ENCODE results near the gene VIPAS39.

DNA sequence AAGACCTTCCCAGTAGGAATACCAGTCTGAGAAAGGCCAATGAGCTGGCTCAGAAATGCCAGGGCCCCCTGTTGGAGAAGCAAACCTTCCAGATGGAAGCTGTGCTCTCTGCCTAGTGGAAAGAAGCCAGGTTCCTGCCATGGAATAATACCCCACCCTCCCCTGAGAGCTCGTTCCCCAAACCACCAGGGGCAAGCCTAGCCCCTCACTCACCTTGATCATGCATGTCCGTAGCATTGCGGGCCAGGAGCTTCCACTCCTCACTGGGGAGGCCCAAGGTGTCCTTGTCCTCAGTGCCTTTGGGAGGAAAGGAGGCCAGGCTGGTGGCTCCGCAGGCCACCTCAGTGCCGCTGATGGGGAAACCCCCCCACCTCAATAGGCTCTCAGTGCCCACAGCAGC lies 20.6 kb upstream of the VIPAS39 start:
- TF ChIP-seq RCOR1 (IDR thresholded peaks at IDR 0.05; ENCODE audit: insufficient replicate concordance, low read length) (no peak), RFX5 (IDR thresholded peaks at IDR 0.05; ENCODE audit: low read depth, low read length) (no peak), POLR2A (IDR thresholded peaks at IDR 0.05; ENCODE audit: low read depth, low read length) (no peak), MAFK (IDR thresholded peaks at IDR 0.05; ENCODE audit: low read depth, low read length) (no peak), RAD21 (IDR thresholded peaks at IDR 0.05; ENCODE audit: low read length) (no peak), NFE2L2 (IDR thresholded peaks at IDR 0.05; ENCODE audit: low read depth, low read length) (no peak)
- TF ChIP-seq, protein P1, sequence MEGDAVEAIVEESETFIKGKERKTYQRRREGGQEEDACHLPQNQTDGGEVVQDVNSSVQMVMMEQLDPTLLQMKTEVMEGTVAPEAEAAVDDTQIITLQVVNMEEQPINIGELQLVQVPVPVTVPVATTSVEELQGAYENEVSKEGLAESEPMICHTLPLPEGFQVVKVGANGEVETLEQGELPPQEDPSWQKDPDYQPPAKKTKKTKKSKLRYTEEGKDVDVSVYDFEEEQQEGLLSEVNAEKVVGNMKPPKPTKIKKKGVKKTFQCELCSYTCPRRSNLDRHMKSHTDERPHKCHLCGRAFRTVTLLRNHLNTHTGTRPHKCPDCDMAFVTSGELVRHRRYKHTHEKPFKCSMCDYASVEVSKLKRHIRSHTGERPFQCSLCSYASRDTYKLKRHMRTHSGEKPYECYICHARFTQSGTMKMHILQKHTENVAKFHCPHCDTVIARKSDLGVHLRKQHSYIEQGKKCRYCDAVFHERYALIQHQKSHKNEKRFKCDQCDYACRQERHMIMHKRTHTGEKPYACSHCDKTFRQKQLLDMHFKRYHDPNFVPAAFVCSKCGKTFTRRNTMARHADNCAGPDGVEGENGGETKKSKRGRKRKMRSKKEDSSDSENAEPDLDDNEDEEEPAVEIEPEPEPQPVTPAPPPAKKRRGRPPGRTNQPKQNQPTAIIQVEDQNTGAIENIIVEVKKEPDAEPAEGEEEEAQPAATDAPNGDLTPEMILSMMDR (conservative IDR thresholded peaks at IDR 0.05; ENCODE audit: low read depth, low read length), result no peak
- TF ChIP-seq, protein P2, sequence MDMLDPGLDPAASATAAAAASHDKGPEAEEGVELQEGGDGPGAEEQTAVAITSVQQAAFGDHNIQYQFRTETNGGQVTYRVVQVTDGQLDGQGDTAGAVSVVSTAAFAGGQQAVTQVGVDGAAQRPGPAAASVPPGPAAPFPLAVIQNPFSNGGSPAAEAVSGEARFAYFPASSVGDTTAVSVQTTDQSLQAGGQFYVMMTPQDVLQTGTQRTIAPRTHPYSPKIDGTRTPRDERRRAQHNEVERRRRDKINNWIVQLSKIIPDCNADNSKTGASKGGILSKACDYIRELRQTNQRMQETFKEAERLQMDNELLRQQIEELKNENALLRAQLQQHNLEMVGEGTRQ (IDR thresholded peaks at IDR 0.05; ENCODE audit: low read depth, low read length), result no peak
